ENCODE results near the gene TDRD1. TPM values are rescaled to one million over a fixed set of nuclear protein-coding genes. Genes with fewer than 3 reads are reported as not detected.
A peak's percentile ranks its signal among the peaks of the same experiment; 100 is the strongest.

The TDRD1 gene
- total and polyA plus RNA-seq, 8 donors, result 0.05 to 7.6 (median 0.49) TPM; not detected in 4

DNA sequence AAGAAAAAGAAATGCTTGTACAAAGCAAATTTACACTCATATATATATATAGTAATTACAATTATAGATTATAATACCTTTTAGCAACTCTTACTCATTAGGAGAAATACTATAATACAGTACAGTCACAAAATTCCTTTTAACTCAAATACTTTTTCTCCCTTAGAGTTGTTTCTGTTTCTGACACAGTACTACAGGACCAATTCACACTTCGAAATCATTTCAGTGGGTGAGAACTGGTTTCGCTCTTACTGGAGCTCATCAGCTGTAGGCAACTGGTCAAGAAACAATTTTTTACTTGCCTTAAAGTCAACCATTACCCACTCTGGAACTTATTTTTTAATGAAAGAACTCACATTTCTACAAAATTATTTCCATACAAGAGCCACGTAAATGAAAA is 11.2 kb upstream of the TDRD1 start:
- Histone ChIP-seq H3K27ac (no peak overlapping the region), H3K4me1 (peaks cover 11 to 71% (median 35%) of the 10 kb centered on the region in 4 donors), H3K36me3 (peaks cover 0 to 14% (median 0%) of the 10 kb centered on the region in 4 donors), H3K9me3 (peaks cover 0 to 8% (median 4%) of the 10 kb centered on the region in 4 donors), H3K4me3 (no peak overlapping the region), H3K27me3 (no peaks in the 10 kb centered on the region)
- intact Hi-C loops (cut with DNase I; ENCODE audit: low total_unique reads), result no loop called here
- no peak for DNase-seq
- TF ChIP-seq, protein P1, sequence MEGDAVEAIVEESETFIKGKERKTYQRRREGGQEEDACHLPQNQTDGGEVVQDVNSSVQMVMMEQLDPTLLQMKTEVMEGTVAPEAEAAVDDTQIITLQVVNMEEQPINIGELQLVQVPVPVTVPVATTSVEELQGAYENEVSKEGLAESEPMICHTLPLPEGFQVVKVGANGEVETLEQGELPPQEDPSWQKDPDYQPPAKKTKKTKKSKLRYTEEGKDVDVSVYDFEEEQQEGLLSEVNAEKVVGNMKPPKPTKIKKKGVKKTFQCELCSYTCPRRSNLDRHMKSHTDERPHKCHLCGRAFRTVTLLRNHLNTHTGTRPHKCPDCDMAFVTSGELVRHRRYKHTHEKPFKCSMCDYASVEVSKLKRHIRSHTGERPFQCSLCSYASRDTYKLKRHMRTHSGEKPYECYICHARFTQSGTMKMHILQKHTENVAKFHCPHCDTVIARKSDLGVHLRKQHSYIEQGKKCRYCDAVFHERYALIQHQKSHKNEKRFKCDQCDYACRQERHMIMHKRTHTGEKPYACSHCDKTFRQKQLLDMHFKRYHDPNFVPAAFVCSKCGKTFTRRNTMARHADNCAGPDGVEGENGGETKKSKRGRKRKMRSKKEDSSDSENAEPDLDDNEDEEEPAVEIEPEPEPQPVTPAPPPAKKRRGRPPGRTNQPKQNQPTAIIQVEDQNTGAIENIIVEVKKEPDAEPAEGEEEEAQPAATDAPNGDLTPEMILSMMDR (IDR thresholded peaks at IDR 0.05), result no peak
- TF ChIP-seq POLR2A (IDR thresholded peaks at IDR 0.05), result no peak
- no peak for TF ChIP-seq EP300 (IDR thresholded peaks at IDR 0.05)
- TF ChIP-seq POLR2AphosphoS5 (IDR thresholded peaks at IDR 0.05), result no peak
- WGBS, 5 donors, result 87 to 96% (median 95%) methylated on average over 3 of the region's 3 CpGs

DNA sequence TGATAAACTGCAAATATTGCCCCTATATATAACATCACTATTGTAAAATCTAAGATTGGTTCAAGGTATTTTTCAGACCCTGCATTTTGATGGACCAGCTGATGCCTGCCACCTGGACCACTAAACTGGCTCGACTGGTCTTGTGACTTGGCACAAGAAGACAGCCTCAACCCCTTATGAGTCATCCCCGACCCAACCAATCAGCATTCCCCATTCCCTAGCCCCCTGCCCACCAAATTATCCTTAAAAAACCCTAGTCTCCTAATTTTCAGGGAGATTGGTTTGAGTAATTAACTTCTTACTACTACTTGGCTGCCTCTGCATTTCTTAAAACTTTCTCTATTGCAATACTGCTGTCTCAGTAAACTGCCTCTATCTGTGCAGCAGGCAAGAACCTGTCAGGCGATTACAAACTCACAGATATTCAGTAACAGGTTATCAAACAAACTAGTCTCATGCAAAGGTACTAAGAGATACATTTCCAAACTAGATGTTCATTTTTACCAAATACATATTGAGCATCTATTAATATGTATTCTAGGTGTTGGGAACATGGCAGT is 10.6 kb upstream of the TDRD1 start:
- TF ChIP-seq POLR2A (IDR thresholded peaks at IDR 0.05), result no peak
- H3K27ac ChIP-seq, result no peak overlapping the region
- H3K9me3 ChIP-seq, result peaks cover 0 to 8% (median 4%) of the 10 kb centered on the region in 4 donors
- H3K36me3 ChIP-seq, result peaks cover 0 to 14% (median 0%) of the 10 kb centered on the region in 4 donors
- no peak overlapping the region for H3K4me3 ChIP-seq
- WGBS, 5 donors, result 91 to 100% (median 95%) methylated on average over 3 of the region's 3 CpGs
- intact Hi-C loops (cut with DNase I; ENCODE audit: low total_unique reads), result no loop called here
- peaks cover 11 to 65% (median 30%) of the 10 kb centered on the region in 4 donors for H3K4me1 ChIP-seq
- DNase-seq, result no peak
- H3K27me3 ChIP-seq, result no peaks in the 10 kb centered on the region

DNA sequence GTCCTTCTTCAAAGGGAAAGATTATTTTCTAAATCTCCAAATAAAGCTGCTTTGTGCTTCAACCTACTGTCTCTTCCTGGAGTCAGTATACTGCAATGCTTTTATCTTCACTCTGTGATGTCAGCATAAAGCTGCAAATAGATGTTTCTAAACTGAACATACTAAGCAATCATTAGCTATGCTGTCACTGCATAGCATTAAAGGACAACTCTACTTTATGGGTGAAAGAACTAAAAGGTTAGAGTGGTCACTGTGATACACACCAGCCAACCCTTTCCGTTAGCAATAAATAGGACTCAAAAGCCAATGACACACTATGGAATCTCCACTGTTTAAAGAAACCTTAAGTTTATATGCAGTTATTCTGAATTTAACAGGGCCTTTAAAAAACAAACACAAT is 6.9 kb upstream of the TDRD1 start:
- H3K4me1 ChIP-seq, result peaks cover 1 to 41% (median 18%) of the 10 kb centered on the region in 4 donors
- WGBS, 5 donors, result 6 to 24% (median 19%) methylated on average over 1 of the region's 1 CpG
- intact Hi-C loops (cut with DNase I; ENCODE audit: low total_unique reads), result no loop called here
- DNase-seq, result peak in 1 of 2 donors; percentile 21
- peak overlapping the region; percentile 62 to 85 (median 81) for H3K4me3 ChIP-seq
- peaks cover 0 to 14% (median 0%) of the 10 kb centered on the region in 4 donors for H3K36me3 ChIP-seq
- TF ChIP-seq POLR2AphosphoS5 (IDR thresholded peaks at IDR 0.05), result no peak
- no peak for TF ChIP-seq EP300 (IDR thresholded peaks at IDR 0.05)
- TF ChIP-seq POLR2A (IDR thresholded peaks at IDR 0.05), result no peak
- TF ChIP-seq, protein P1 (IDR thresholded peaks at IDR 0.05), result no peak
- peaks cover 0 to 8% (median 4%) of the 10 kb centered on the region in 4 donors for H3K9me3 ChIP-seq
- H3K27ac ChIP-seq, result peak overlapping the region in 3 of 5 donors; percentile 88 to 94 (median 92)
- no peaks in the 10 kb centered on the region for H3K27me3 ChIP-seq

DNA sequence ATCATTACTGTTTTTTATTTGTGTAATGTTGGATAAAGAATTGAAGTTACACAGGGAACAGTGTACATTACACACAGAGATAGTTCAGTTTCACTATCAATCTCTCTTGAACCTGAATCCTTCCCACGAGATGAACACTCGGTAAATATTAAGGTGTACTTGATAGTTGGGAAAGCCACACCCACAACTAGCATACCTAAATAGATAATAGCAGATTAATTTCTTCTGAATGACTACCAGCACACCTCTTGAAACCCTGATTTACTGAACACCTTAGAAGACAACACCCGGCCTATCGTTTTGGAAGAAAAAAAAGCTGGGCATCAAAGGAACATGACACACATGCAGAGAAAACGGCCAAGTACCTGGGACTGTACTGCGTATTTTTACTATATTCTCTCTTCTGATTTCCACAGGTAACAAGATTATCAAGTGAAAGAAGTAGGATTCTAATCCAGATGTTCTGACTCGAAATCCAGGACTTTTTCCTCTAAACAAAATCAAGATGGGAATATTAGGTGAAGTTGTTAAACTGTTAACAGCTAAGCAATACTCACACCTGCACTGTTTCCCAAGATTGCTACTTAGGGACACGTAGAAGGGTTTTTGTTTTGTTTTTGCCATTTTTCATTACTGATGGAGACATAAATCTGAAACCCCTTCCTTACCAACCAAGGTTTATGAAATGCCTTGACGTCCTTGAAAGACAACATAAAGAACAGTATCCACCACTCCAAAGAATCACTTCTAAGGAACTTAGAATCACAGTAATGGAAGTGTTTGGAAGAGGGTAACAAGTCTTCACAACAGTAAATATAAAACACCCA is 6.2 kb upstream of the TDRD1 start:
- Histone ChIP-seq H3K27ac (peak overlapping the region in 4 of 5 donors; percentile 88 to 94 (median 92)), H3K4me3 (peak overlapping the region; percentile 62 to 85 (median 81)), H3K36me3 (peaks cover 0 to 14% (median 0%) of the 10 kb centered on the region in 4 donors), H3K27me3 (no peaks in the 10 kb centered on the region), H3K4me1 (peaks cover 0 to 38% (median 18%) of the 10 kb centered on the region in 4 donors), H3K9me3 (peaks cover 0 to 8% (median 4%) of the 10 kb centered on the region in 4 donors)
- peak in 1 of 2 donors; percentile 22 for DNase-seq
- WGBS, 5 donors, result 10 to 24% (median 14%) methylated on average over 9 of the region's 9 CpGs
- intact Hi-C loops (cut with DNase I; ENCODE audit: low total_unique reads), result no loop called here
- TF ChIP-seq, protein P1 (IDR thresholded peaks at IDR 0.05), result no peak
- no peak for TF ChIP-seq EP300 (IDR thresholded peaks at IDR 0.05)
- TF ChIP-seq POLR2A (IDR thresholded peaks at IDR 0.05), result no peak
- no peak for TF ChIP-seq POLR2AphosphoS5 (IDR thresholded peaks at IDR 0.05)

Measured in stomach (tissue), 9 donors.